Measurements from ENCODE around the gene SIRT5. TPM values are rescaled to one million over a fixed set of nuclear protein-coding genes. Genes with fewer than 3 reads are reported as not detected.

The SIRT5 gene
- total RNA-seq, 1 donor from 2014 or later = 16.0 TPM

DNA sequence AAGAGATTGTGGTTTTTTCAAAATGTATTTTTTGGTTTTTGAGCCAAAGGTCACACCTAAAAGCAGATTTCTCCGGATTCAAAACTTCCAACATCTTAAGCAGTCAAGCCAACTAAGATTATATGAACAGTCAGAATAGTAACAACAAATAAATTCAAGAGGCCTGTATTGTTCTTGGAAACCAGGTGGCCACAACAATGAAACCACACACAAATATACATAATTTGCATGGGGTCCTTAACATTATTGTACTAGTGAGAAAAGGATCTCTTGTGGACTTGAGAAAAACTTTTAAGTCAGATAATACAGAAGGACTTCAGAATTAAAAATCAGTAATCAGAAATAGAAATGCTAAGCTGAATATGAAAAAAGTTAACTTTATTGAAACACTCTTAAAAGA is 81.3 kb downstream of the SIRT5 start:
- DNase-seq (ENCODE audit: low spot score) = no peak
- TF ChIP-seq, protein P1, sequence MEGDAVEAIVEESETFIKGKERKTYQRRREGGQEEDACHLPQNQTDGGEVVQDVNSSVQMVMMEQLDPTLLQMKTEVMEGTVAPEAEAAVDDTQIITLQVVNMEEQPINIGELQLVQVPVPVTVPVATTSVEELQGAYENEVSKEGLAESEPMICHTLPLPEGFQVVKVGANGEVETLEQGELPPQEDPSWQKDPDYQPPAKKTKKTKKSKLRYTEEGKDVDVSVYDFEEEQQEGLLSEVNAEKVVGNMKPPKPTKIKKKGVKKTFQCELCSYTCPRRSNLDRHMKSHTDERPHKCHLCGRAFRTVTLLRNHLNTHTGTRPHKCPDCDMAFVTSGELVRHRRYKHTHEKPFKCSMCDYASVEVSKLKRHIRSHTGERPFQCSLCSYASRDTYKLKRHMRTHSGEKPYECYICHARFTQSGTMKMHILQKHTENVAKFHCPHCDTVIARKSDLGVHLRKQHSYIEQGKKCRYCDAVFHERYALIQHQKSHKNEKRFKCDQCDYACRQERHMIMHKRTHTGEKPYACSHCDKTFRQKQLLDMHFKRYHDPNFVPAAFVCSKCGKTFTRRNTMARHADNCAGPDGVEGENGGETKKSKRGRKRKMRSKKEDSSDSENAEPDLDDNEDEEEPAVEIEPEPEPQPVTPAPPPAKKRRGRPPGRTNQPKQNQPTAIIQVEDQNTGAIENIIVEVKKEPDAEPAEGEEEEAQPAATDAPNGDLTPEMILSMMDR (IDR thresholded peaks at IDR 0.05; ENCODE audit: unreplicated experiment) = no peak
- no peak overlapping the region for H3K4me3 Mint-ChIP-seq (ENCODE audit: unreplicated experiment)
- H3K27me3 Mint-ChIP-seq (ENCODE audit: unreplicated experiment) = no peaks in the 10 kb centered on the region
- H3K9me3 Mint-ChIP-seq (ENCODE audit: unreplicated experiment) = no peaks in the 10 kb centered on the region
- peaks cover 3% of the 10 kb centered on the region for H3K4me1 Mint-ChIP-seq (ENCODE audit: unreplicated experiment)
- H3K36me3 Mint-ChIP-seq (ENCODE audit: low read depth, unreplicated experiment) = peaks cover 5% of the 10 kb centered on the region
- H3K27ac Mint-ChIP-seq (ENCODE audit: unreplicated experiment) = peak overlapping the region; percentile 31

DNA sequence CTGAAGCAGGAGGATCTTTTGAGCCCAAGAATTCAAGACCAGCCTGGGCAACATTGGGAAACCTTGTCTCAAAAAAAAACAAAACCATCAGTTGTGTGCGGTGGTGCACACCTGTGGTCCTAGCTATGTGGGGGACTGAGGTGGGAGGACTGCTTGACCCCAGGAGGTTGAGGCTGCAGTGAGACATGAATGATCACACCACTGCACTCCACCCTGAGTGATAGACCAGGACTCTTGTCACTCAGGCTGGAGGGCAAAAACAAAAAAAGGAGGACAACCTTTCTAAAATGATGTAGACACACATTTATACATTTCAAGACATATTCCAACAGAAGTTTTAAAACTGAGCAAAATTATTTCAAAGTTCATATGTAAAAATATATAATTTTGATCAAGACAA is 85.9 kb downstream of the SIRT5 start:
- Mint-ChIP-seq H3K4me3 (ENCODE audit: unreplicated experiment) (no peak overlapping the region), H3K9me3 (ENCODE audit: unreplicated experiment) (no peaks in the 10 kb centered on the region), H3K36me3 (ENCODE audit: low read depth, unreplicated experiment) (no peaks in the 10 kb centered on the region), H3K27ac (ENCODE audit: unreplicated experiment) (peak overlapping the region; percentile 48), H3K4me1 (ENCODE audit: unreplicated experiment) (peaks cover 36% of the 10 kb centered on the region), H3K27me3 (ENCODE audit: unreplicated experiment) (peaks cover 3% of the 10 kb centered on the region)
- no peak for DNase-seq (ENCODE audit: low spot score)
- TF ChIP-seq, protein P1 (IDR thresholded peaks at IDR 0.05; ENCODE audit: unreplicated experiment) = no peak

DNA sequence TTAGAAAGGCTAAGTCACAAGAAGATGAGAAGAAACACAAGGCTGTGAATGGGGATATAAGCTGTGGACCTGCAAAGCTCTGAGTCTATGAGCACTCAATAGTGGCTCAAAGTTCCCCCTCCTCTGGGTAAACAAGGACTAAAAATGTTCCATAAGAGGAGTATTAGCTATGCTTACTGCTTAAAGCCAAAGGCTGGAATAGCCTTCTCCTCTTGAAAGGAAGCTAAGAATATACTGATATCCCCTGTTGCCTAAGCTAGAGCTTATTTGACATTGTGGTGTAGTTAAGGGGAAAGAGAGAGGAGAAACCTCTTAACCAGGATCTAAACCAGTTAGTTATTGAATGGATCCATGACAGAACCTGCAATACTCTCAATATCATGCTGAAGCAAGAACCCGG is 86.5 kb downstream of the SIRT5 start:
- no peaks in the 10 kb centered on the region for H3K9me3 Mint-ChIP-seq (ENCODE audit: unreplicated experiment)
- H3K36me3 Mint-ChIP-seq (ENCODE audit: low read depth, unreplicated experiment) = no peaks in the 10 kb centered on the region
- no peak overlapping the region for H3K27ac Mint-ChIP-seq (ENCODE audit: unreplicated experiment)
- H3K4me1 Mint-ChIP-seq (ENCODE audit: unreplicated experiment) = peaks cover 41% of the 10 kb centered on the region
- no peak overlapping the region for H3K4me3 Mint-ChIP-seq (ENCODE audit: unreplicated experiment)
- DNase-seq (ENCODE audit: low spot score) = no peak
- TF ChIP-seq, protein P1 (IDR thresholded peaks at IDR 0.05; ENCODE audit: unreplicated experiment) = no peak
- peaks cover 3% of the 10 kb centered on the region for H3K27me3 Mint-ChIP-seq (ENCODE audit: unreplicated experiment)

DNA sequence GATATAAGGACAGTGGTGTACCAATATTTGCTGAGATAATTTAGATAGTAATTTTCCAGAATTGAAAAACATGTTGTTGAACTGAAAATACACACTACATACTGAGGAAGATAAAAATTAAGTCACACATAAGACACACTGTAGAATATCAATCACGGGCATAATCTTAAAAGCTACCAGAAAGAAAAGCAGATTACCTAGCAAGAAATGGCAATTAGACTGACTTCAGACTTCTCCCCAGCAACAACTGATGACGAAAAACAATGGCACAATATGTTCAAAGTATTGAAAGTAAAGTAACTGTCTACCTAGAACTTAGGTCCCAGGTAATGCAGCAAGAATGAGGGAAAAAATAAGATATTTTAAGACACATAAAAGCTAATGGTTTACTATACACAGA is 87.2 kb downstream of the SIRT5 start:
- no peak for DNase-seq (ENCODE audit: low spot score)
- no peaks in the 10 kb centered on the region for H3K9me3 Mint-ChIP-seq (ENCODE audit: unreplicated experiment)
- peaks cover 3% of the 10 kb centered on the region for H3K27me3 Mint-ChIP-seq (ENCODE audit: unreplicated experiment)
- no peaks in the 10 kb centered on the region for H3K36me3 Mint-ChIP-seq (ENCODE audit: low read depth, unreplicated experiment)
- TF ChIP-seq, protein P1 (IDR thresholded peaks at IDR 0.05; ENCODE audit: unreplicated experiment) = no peak
- no peak overlapping the region for H3K4me3 Mint-ChIP-seq (ENCODE audit: unreplicated experiment)
- H3K4me1 Mint-ChIP-seq (ENCODE audit: unreplicated experiment) = peaks cover 42% of the 10 kb centered on the region
- peak overlapping the region; percentile 34 for H3K27ac Mint-ChIP-seq (ENCODE audit: unreplicated experiment)

DNA sequence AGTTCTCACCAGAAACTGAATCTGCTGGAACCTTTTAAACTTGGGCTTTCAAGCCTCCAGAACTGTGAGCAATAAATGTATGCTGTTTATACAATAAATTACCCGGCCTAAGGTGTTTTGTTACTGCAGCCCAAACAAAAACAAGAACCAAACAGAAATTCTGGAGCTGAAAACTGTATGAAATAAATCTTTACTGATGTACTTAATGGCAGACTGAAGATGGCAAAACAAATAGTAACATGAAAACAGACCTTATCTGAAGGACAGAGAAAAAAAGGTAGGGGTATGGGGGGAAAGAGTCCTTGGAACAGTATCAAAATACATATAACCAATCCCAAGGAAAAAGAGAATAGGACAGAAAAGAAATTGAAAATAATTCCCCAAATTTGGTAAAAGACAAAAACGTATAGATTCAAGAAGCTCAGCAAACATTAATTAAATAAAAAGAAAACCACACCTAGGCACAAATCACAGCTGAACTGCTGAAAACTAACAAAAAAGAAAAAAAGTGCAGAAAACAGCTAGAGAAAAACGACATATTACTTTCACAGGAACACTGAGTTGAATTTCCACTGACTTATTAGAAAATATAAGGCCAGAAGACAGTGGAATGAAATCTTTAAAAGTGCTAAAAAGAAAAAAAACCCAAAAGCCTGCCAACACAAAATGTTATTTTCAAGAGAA is 88.4 kb downstream of the SIRT5 start:
- peaks cover 3% of the 10 kb centered on the region for H3K27me3 Mint-ChIP-seq (ENCODE audit: unreplicated experiment)
- peaks cover 42% of the 10 kb centered on the region for H3K4me1 Mint-ChIP-seq (ENCODE audit: unreplicated experiment)
- H3K4me3 Mint-ChIP-seq (ENCODE audit: unreplicated experiment) = no peak overlapping the region
- H3K27ac Mint-ChIP-seq (ENCODE audit: unreplicated experiment) = peak overlapping the region; percentile 4
- DNase-seq (ENCODE audit: low spot score) = no peak
- H3K36me3 Mint-ChIP-seq (ENCODE audit: low read depth, unreplicated experiment) = no peaks in the 10 kb centered on the region
- H3K9me3 Mint-ChIP-seq (ENCODE audit: unreplicated experiment) = no peaks in the 10 kb centered on the region
- TF ChIP-seq, protein P1 (IDR thresholded peaks at IDR 0.05; ENCODE audit: unreplicated experiment) = no peak
